BE2C (cell line): ENCODE data around the gene TLX1.

Source experiments
- DNase-seq: peaks from one replicate; pipeline ENCODE4 v3.0.0-alpha.2; 2020
- H3K27me3 ChIP-seq: fragments of 250-450 bp; sonication (Bioruptor Pico); 2 replicates; pipeline ENCODE4 v1.5.1; 2020; ENCODE audit warnings: mild to moderate bottlenecking
- H3K36me3 ChIP-seq: fragments of 250-450 bp; sonication (Bioruptor Pico); 2 replicates; pipeline ENCODE4 v1.5.1; 2020; ENCODE audit warnings: mild to moderate bottlenecking
- H3K4me1 ChIP-seq: fragments of 250-450 bp; sonication (Bioruptor Pico); 2 replicates; pipeline ENCODE4 v1.5.1; 2020
- H3K4me3 ChIP-seq: 2 replicates; pipeline ENCODE4 v1.5.1; 2011; ENCODE audit warnings: low read depth, low read length
- H3K9me3 ChIP-seq: fragments of 250-450 bp; sonication (Bioruptor Pico); 2 replicates; pipeline ENCODE4 v1.5.1; 2020
- TF ChIP-seq, protein P1 (sequence below): IDR thresholded peaks from 2 replicates; pipeline ENCODE4 v1.5.1; 2012; ENCODE audit warnings: mild to moderate bottlenecking, low read depth, low read length

TLX1 gene

DNA sequence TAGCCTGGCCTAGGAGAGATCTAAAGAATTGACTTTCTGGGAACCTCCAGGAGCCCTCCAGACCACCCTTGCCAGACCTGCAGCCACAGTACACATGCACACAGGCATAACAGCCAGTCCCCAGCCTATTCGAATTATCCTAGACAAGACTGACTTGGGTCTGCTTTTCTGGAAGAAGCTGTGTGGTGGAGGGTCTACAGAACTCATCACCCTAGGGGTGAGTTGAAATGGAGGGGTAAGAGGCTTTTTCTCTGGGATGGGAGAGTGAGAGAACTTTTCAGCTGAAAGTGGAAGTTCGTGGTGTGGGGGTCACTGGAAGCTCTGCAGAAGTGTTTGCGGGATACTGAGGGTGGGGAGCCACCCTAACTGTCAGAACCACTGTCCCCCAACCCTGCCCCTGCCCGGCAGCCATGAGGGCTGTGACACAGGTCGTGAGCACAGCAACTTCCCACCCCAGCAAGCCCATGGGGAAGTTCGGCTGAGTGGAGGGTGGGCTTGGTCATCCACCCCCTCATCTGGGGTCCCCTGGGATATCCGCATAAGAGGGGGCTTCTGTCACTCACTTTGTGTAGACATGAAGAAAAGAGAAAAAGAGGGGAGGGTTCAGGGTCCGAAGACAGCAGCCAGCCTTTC, 7.8 kb downstream of the TLX1 start:
- TF ChIP-seq, protein P1, sequence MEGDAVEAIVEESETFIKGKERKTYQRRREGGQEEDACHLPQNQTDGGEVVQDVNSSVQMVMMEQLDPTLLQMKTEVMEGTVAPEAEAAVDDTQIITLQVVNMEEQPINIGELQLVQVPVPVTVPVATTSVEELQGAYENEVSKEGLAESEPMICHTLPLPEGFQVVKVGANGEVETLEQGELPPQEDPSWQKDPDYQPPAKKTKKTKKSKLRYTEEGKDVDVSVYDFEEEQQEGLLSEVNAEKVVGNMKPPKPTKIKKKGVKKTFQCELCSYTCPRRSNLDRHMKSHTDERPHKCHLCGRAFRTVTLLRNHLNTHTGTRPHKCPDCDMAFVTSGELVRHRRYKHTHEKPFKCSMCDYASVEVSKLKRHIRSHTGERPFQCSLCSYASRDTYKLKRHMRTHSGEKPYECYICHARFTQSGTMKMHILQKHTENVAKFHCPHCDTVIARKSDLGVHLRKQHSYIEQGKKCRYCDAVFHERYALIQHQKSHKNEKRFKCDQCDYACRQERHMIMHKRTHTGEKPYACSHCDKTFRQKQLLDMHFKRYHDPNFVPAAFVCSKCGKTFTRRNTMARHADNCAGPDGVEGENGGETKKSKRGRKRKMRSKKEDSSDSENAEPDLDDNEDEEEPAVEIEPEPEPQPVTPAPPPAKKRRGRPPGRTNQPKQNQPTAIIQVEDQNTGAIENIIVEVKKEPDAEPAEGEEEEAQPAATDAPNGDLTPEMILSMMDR: no peak
- peaks cover 4% of the 10 kb centered on the region for H3K4me1 ChIP-seq
- peaks cover 66% of the 10 kb centered on the region for H3K27me3 ChIP-seq
- no peak for DNase-seq
- no peaks in the 10 kb centered on the region for H3K9me3 ChIP-seq
- H3K36me3 ChIP-seq: no peaks in the 10 kb centered on the region
- H3K4me3 ChIP-seq: no peak overlapping the region

DNA sequence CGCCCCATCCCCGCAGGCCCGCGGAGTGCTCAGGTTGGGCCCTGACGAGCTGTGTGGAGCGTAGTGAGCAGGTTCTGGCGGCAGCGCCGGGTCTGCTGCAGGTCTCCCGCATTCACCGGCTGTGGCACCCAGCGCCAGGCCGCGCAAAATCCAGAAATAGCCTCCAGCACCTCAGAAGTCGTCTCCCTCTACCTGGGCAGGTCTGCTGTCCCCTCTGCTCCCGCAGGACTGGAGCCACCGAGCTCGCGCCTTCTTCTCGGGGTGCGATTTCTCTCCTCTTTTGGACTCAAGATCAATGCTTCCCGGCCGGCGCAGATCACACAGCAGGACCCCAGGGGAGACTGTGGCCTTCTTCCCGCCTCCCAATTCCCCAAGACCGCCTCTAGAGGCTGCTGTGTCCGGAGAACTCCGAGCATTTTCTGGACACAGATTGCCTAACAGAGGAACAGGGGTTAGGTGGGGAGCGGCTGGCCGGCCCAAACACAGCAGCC, 8.4 kb downstream of the TLX1 start:
- Histone ChIP-seq H3K4me3 (no peak overlapping the region), H3K27me3 (peaks cover 66% of the 10 kb centered on the region), H3K9me3 (no peaks in the 10 kb centered on the region), H3K36me3 (no peaks in the 10 kb centered on the region), H3K4me1 (peaks cover 4% of the 10 kb centered on the region)
- DNase-seq: no peak
- TF ChIP-seq, protein P1: peak; percentile 32

DNA sequence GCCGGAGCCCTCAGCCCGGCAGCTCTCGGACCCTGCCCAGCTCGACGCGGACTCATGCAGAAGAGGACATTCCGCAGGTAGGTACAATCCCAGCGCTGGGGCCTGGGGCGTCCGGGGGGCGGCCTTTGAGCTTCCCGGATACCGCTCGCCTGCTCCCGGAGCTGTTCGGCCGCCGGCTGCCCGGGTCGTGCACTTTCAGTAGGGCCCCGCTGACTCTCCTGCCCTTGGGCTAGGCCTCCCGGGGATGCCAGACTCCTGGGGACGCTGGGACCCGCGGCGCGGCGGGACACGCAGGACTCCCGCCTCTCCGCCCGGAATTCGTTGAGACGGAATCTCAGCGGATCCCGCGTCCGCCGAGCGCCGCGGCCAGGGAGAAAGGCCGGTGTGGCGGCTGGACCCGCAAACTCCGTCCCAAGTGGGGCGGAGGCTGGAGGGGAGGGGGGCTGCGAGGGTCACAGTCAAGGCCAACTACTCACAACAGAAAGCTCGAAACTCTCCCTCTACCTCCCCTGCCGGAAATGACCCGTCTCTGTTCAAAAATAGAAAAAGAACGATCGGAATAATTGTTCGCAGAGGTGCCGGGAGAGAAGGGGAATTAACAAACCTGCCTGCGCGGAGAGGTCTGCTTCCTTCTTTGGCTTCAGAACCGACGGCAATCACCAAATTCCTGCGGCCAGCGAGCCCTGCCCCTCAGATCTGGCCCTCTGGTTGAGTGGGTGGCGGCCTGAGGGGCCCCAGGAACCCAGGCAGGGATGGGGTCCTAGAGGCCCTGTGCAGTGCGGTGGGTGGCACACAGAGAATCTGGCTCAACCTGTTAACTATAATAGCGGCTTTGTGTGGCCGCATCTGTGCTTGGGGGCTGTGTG, 9.2 kb downstream of the TLX1 start:
- no peak for DNase-seq
- no peak overlapping the region for H3K4me3 ChIP-seq
- TF ChIP-seq, protein P1: no peak
- H3K36me3 ChIP-seq: no peaks in the 10 kb centered on the region
- H3K27me3 ChIP-seq: peaks cover 66% of the 10 kb centered on the region
- peaks cover 4% of the 10 kb centered on the region for H3K4me1 ChIP-seq
- H3K9me3 ChIP-seq: no peaks in the 10 kb centered on the region

DNA sequence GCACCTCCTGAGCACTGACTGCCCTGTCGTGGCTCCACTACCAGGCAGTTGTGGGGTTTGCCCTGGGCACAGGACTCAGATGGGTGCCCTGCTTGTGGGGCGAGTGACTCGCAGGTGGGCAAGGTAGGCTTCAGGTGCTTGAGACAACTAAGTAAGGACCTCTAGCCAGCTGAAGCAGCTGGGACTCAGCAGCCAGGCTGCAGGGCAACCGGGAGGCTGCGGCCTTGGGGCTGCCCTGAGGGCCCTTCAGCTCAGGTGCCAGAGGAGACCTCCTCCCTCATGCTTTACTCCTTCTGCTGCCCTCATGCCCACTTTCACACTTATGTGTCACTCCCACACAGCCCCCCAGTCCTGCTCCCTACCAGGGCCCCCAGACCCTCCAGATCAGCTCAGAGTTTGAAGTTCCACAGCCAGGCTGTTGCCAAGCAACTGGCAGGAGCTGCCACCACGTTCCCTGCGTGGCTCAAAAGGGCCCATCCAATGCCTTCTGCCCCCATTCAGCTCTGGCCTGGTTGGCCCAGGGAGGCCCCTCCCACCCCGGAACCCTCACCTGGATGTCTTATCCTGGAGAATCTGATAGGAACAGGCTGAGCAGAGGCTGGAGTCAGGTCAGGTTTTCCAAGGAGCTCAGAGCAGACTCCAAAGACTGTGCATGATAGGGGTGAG, 10.0 kb downstream of the TLX1 start:
- no peak for DNase-seq
- TF ChIP-seq, protein P1: no peak
- no peak overlapping the region for H3K4me3 ChIP-seq
- no peaks in the 10 kb centered on the region for H3K9me3 ChIP-seq
- H3K36me3 ChIP-seq: no peaks in the 10 kb centered on the region
- H3K27me3 ChIP-seq: peaks cover 66% of the 10 kb centered on the region
- H3K4me1 ChIP-seq: peaks cover 4% of the 10 kb centered on the region; the same call in 1 of the 2 replicates

DNA sequence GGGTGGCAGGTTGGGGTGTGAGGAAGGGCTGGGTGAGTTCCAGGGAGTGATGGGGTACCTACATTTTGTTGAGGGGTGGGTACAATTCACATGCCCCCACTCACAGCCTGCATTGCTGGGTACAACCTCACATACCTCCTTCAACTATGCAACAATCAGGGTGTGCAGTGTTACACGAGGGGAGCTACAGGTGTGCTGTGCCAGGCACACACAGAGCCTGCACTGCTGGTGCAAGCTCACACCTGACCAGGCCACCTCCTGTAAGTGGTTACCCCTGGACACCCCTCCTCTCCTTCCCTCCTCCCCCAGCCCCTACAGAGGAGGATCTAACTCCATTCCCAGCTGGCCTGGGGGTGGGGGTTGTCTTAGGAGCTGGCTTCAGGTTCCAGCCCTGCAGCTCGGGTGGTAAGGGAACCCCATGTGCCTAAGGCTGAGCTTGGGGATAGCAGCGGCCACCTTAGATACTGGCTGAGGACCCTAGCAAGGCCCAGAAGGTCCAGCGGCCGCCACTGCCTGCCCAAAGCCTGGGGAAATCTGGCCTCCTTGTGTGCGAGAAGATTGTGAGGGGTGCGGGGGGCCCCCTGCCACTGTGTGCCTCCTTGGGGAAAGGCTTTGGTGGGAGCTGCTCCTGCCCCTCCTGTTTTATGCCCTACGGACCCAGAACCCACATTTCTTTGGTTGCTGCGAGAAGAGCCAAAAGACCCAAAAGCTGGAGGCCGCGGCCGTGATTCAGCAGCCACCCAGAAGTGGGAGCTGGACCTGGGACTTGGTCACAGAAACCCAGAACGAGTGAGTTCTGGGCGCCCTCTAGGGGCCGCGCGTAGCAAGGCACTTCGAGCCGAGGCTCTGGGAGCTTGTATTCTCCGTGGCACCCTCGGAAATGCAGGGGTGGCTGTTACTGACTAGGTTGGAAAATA, 10.8 kb downstream of the TLX1 start:
- Histone ChIP-seq H3K9me3 (no peaks in the 10 kb centered on the region), H3K27me3 (peaks cover 66% of the 10 kb centered on the region), H3K36me3 (no peaks in the 10 kb centered on the region), H3K4me1 (peaks cover 4% of the 10 kb centered on the region; the same call in 1 of the 2 replicates), H3K4me3 (no peak overlapping the region)
- TF ChIP-seq, protein P1: peak; percentile 89
- peak; percentile 85 for DNase-seq
